Measurements from ENCODE around the gene FAM227A. TPM values are rescaled to one million over a fixed set of nuclear protein-coding genes. Genes with fewer than 3 reads are reported as not detected.

The FAM227A gene
- total RNA-seq, 1 donor from 2014 or later = 0.43 TPM

DNA sequence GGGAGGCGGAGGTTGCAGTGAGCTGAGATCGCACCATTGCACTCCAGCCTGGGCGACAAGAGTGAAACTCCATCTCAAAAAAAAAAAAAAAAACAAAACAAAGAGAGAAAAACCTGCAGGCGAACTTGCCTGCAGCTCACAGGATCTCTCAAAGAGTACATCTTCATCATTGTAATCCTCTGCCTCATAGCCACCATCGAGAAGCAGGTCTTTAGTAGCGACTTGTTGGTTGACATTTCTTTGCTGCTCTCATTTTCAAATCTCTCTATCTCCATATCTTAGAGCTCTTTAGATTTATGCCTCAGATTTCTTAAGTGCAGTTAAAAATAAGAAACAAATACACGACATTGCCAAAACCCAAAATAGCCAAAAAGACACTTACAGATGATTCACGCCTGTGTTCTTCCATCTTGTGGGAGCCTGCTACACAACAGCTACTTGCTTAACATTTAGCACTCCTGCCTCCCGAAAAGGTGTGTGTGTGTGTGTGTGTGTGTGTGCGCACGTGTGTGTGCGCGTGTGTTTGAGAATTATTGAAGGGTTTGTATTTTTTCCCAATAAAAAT, 14.6 kb downstream of the FAM227A start:
- intact Hi-C loops (cut with DNase I) = no loop called here

DNA sequence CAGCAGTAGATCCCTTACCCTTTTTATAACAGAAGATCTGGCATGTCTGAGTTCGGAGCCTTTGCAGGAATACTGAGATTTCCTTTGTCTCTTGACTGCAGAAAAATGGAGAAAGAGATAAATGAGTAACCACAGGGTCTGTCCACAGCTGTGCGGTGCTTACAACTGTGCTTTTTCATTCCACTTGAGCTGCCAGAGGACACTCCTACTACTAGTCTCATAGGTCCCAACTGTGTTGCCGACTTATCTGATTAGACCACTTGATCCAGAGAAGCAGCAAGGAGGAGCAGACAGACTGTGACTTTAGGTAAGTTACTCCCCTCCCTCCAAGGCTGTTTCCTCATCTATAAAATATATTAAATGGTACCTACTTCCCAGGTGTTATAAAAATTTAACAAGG, 17.5 kb downstream of the FAM227A start:
- Histone ChIP-seq H3K4me1 (no peaks in the 10 kb centered on the region), H3K36me3 (no peaks in the 10 kb centered on the region), H3K4me3 (no peak overlapping the region), H3K27ac (no peak overlapping the region), H3K9me3 (no peaks in the 10 kb centered on the region), H3K27me3 (no peaks in the 10 kb centered on the region)
- TF ChIP-seq, protein P1, sequence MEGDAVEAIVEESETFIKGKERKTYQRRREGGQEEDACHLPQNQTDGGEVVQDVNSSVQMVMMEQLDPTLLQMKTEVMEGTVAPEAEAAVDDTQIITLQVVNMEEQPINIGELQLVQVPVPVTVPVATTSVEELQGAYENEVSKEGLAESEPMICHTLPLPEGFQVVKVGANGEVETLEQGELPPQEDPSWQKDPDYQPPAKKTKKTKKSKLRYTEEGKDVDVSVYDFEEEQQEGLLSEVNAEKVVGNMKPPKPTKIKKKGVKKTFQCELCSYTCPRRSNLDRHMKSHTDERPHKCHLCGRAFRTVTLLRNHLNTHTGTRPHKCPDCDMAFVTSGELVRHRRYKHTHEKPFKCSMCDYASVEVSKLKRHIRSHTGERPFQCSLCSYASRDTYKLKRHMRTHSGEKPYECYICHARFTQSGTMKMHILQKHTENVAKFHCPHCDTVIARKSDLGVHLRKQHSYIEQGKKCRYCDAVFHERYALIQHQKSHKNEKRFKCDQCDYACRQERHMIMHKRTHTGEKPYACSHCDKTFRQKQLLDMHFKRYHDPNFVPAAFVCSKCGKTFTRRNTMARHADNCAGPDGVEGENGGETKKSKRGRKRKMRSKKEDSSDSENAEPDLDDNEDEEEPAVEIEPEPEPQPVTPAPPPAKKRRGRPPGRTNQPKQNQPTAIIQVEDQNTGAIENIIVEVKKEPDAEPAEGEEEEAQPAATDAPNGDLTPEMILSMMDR (IDR thresholded peaks at IDR 0.05) = no peak
- no peak for DNase-seq (ENCODE audit: low spot score in 2 of 2)
- intact Hi-C loops (cut with DNase I) = no loop called here

More for the DNA sequence above, 14.6 kb downstream of the FAM227A start:
- TF ChIP-seq, protein P1 (IDR thresholded peaks at IDR 0.05) = no peak
- Histone ChIP-seq H3K4me1 (no peaks in the 10 kb centered on the region), H3K9me3 (no peaks in the 10 kb centered on the region), H3K27ac (no peak overlapping the region), H3K27me3 (no peaks in the 10 kb centered on the region), H3K4me3 (no peak overlapping the region), H3K36me3 (no peaks in the 10 kb centered on the region)
- no peak for DNase-seq (ENCODE audit: low spot score in 2 of 2)

DNA sequence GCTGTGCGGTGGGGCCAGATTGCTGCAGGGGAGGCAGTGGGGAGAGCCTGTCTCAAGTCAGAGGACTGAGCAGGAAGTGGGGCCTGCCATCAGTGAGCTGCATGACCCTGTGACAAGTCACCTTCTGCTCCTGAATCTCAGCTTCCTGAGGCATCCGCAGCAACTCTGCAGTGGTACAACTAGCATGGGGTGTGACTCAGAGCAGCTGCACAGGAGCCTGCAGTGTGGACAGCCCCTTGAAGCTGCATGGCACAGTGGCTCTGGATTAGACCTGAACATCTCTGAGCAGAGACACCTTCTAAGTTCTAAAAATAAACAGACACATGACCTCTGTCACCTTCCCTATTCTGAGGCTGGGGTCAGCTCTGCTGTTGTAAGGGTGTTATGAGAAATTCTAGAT, 18.0 kb downstream of the FAM227A start:
- Histone ChIP-seq H3K4me3 (no peak overlapping the region), H3K27ac (no peak overlapping the region), H3K36me3 (no peaks in the 10 kb centered on the region), H3K27me3 (no peaks in the 10 kb centered on the region), H3K9me3 (no peaks in the 10 kb centered on the region), H3K4me1 (no peaks in the 10 kb centered on the region)
- no peak for DNase-seq (ENCODE audit: low spot score in 2 of 2)
- intact Hi-C loops (cut with DNase I) = no loop called here
- TF ChIP-seq, protein P1 (IDR thresholded peaks at IDR 0.05) = no peak

DNA sequence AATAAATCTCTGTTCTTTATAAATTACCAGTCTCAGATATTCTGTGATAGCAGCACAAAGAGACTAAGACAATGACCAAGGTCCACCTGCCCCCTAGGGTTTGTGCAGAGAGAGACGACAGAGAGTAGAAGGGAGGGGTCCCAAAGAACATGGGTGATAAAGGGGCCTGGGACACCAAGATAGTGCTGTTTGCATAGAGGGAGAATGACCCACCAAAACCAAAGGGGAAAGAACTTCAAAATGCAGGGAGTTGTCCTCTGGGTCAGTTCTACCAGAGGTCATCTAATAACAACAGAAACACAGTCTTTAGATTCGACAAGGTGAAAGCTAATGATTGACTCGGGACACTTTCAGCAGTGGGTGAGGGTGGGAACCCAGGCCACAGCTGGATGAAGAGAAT, 23.7 kb downstream of the FAM227A start:
- H3K36me3 ChIP-seq = no peaks in the 10 kb centered on the region
- no peaks in the 10 kb centered on the region for H3K4me1 ChIP-seq
- DNase-seq (ENCODE audit: low spot score in 2 of 2) = no peak
- intact Hi-C loops (cut with DNase I) = no loop called here
- no peaks in the 10 kb centered on the region for H3K27me3 ChIP-seq
- no peak overlapping the region for H3K27ac ChIP-seq
- no peak overlapping the region for H3K4me3 ChIP-seq
- TF ChIP-seq, protein P1 (IDR thresholded peaks at IDR 0.05) = no peak
- H3K9me3 ChIP-seq = no peaks in the 10 kb centered on the region

DNA sequence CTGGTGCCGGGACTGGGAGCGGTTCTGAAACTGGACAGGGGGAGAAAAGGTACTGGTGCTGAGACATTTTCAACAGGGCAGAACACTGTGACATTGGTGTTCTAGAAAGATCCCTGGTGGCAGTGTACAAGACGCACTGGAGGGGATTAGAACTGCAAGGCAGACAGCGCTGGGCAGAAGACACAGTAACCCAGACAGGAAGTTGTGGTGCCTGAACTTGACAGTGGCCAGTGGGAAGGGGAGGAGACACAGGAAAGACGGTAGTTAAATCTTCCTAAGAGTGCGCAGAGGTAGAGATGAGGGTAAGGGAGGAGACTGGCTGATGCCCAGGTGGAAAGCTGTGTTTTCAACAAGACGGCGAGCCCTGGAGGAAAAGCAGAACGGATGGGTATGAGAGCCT, 24.5 kb downstream of the FAM227A start:
- TF ChIP-seq, protein P1 (IDR thresholded peaks at IDR 0.05) = no peak
- intact Hi-C loops (cut with DNase I) = no loop called here
- H3K27me3 ChIP-seq = no peaks in the 10 kb centered on the region
- H3K36me3 ChIP-seq = no peaks in the 10 kb centered on the region
- H3K27ac ChIP-seq = no peak overlapping the region
- DNase-seq (ENCODE audit: low spot score in 2 of 2) = no peak
- H3K4me1 ChIP-seq = no peaks in the 10 kb centered on the region
- H3K4me3 ChIP-seq = no peak overlapping the region
- H3K9me3 ChIP-seq = no peaks in the 10 kb centered on the region

DNA sequence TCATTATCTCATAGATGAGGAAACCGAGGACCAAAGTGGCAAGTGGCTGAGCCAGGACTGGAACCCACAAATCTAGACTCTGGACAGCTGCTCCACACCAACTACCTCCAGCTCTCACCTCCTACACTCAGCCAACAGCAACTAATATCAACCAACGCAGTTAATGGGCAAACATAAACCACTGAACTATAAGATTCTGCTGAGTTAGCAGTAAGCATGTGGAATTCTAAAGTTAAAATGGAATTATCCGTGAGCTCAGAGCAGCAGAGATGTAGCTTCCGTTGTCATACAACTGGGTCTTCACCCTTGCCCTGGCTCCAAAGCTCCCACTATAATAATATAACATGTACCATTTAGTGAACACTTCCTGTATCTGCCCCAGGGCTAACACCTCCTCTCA, 27.1 kb downstream of the FAM227A start:
- no peak overlapping the region for H3K27ac ChIP-seq
- DNase-seq (ENCODE audit: low spot score in 2 of 2) = no peak
- no peaks in the 10 kb centered on the region for H3K27me3 ChIP-seq
- intact Hi-C loops (cut with DNase I) = no loop called here
- TF ChIP-seq, protein P1 (IDR thresholded peaks at IDR 0.05) = no peak
- no peaks in the 10 kb centered on the region for H3K36me3 ChIP-seq
- H3K9me3 ChIP-seq = no peaks in the 10 kb centered on the region
- no peak overlapping the region for H3K4me3 ChIP-seq
- no peaks in the 10 kb centered on the region for H3K4me1 ChIP-seq

All from ascending aorta (tissue), 2 donors.